ENCODE results near the gene DENND1C.
"Not testable (repeated sequence)": the region's sequence is repeated elsewhere in the genome, so short reads cannot be mapped to it uniquely, and the experiment has no call there.

Gene DENND1C

GRCh38 chr19:6509118-6509971 lies 27.8 kb upstream of the DENND1C start:
- Histone ChIP-seq H3K9ac (ENCODE audit: low read length in 5 of 5) (no peak overlapping the region), H3K4me1 (ENCODE audit: control insufficient read depth in 5 of 5, insufficient read depth in 5 of 5, low read length in 5 of 5) (no peaks in the 10 kb centered on the region), H3K27ac (ENCODE audit: low read depth, low read length) (no peak overlapping the region), H3K4me3 (ENCODE audit: low read depth in 1 of 5, low read length in 5 of 5) (no peak overlapping the region), H3K27me3 (ENCODE audit: control insufficient read depth in 5 of 5, insufficient read depth in 4 of 5, low read length in 5 of 5) (peaks cover 0 to 4% (median 0%) of the 10 kb centered on the region in 5 donors), H3K36me3 (ENCODE audit: control insufficient read depth in 5 of 5, insufficient read depth in 5 of 5, low read length in 5 of 5) (no peaks in the 10 kb centered on the region), H3K9me3 (ENCODE audit: control insufficient read depth in 5 of 5, low read length in 5 of 5) (no peaks in the 10 kb centered on the region)

DNA sequence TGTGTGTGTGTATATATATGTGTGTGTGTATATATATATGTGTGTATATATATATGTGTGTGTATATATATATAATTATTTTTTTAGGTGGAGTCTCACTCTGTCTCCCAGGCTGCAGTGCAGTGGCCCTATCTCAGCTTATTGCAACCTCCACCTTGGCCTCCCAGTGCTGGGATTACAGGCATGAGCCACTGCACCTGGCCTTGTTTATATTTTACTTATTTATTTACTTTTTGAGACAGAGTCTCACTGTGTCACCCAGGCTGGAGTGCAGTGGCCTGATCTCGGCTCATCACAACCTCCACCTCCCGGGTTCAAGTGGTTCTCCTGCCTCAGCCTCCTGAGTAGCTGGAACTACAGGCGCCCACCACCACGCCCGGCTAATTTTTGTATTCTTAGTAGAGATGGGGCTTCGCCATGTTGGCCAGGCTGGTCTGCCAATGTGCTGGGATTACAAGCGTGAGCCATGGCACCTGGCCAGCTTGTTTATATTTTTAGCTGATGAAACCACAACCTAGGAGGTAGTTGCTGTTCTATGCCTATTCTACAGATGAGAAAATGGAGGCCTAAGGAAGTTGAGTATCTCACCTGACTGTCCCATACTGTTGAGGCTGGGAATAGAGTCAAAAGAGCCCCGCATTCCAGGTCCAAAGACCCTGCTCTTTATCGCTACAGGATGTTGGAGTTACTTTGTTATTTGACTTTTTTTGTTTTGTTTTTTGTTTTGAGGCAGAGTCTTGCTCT lies 26.6 kb upstream of the DENND1C start:
- H3K27ac ChIP-seq (ENCODE audit: low read depth, low read length); H3K4me3 ChIP-seq (ENCODE audit: low read depth in 1 of 5, low read length in 5 of 5); H3K27me3 ChIP-seq (ENCODE audit: control insufficient read depth in 5 of 5, insufficient read depth in 4 of 5, low read length in 5 of 5); H3K4me1 ChIP-seq (ENCODE audit: control insufficient read depth in 5 of 5, insufficient read depth in 5 of 5, low read length in 5 of 5); H3K36me3 ChIP-seq (ENCODE audit: control insufficient read depth in 5 of 5, insufficient read depth in 5 of 5, low read length in 5 of 5); H3K9ac ChIP-seq (ENCODE audit: low read length in 5 of 5); H3K9me3 ChIP-seq (ENCODE audit: control insufficient read depth in 5 of 5, low read length in 5 of 5): not testable (repeated sequence)

DNA sequence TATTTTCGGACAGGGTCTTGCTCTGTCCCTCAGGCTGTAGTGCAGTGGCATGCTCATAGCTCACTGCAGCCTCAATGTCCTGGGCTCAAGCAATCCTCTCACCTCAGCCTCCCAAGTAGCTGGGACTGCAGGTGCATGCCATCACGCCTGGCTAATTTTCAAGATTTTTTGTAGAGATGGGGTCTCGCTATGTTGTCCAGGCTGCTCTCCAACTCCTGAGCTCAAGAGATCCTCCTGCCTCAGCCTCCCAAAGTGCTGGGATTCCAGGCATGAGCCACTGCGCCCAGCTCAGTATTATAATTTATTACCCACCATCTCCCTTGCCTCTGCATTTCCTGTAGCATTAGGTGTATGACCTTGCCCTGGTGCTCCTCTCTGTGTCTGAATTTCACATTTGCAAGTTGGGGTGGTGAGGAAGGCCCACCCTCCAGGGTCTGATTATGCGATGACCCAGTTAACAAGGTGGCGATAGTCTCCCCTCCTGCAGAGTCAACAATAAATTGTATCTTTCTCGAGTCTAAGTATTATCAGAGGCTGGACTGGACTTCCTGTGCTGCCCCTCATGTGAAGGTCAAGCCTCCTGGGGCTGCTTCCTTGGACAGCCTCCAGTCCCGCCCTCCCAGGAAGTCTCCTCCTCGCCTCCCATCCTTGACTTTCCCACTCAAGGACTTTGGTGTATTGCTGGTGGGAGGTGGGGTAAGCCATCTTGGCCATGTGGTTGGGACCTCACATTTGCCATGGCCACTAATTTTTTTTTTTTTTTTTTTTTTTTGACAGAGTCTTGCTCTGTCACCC lies 22.0 kb upstream of the DENND1C start:
- Histone ChIP-seq H3K36me3 (ENCODE audit: control insufficient read depth in 5 of 5, insufficient read depth in 5 of 5, low read length in 5 of 5) (no peaks in the 10 kb centered on the region), H3K9ac (ENCODE audit: low read length in 5 of 5) (no peak overlapping the region), H3K4me3 (ENCODE audit: low read depth in 1 of 5, low read length in 5 of 5) (no peak overlapping the region), H3K27ac (ENCODE audit: low read depth, low read length) (no peak overlapping the region), H3K4me1 (ENCODE audit: control insufficient read depth in 5 of 5, insufficient read depth in 5 of 5, low read length in 5 of 5) (peaks cover 0 to 12% (median 6%) of the 10 kb centered on the region in 5 donors), H3K9me3 (ENCODE audit: control insufficient read depth in 5 of 5, low read length in 5 of 5) (no peaks in the 10 kb centered on the region), H3K27me3 (ENCODE audit: control insufficient read depth in 5 of 5, insufficient read depth in 4 of 5, low read length in 5 of 5) (peaks cover 16 to 32% (median 28%) of the 10 kb centered on the region in 5 donors)

DNA sequence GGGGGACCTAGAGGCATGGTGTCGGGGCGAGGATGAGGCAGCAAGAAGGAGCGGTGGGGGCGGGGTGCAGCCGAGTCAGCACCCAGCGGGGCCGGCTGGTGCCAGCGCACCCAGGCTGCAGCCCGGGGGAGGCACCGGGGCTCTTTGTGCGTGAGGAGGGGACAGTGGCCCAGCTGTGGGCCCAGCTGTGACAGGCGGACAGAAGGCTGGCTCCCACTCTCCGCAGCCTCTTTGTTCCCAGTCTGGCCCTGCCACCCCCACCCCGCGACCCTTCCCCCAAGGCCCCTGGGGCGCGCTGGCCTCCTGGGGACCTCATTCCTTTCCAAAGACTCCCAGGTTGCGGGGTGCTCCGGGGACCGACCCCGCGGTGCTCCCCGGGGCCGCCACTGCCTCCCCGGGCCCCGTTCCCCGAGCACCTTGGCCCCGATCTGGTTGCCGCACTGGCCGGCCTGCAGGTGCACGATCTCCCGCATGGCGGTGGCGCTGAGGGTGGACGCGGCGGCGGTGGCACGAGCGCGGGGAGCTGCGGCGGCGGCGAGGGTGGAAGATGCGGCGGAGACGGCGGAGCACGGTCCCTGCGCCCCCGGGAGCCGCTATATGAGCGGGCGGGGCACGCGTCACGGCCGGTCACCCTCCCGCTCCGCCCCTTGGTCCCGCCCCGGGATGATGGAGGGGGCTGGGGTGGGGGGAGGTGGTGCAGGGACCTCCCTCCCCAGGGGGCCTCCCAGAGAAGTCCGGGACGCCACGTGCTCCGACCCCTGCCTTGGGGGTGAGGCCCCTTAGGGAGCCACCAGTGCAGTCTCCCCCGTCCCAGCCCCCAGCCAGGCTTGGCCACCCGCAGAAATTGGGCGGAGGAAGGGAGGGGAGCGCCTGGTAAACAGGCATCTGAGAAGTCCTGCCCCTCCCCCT lies 20.4 kb upstream of the DENND1C start, which contains the start of gene TUBB4A:
Gene TUBB4A (minus strand): TSS at position 570 of the 909 bp plus-strand sequence. CDS start 97 bp downstream, at position 473.
- no peak within 1 kb of the TSS for H3K9ac ChIP-seq (ENCODE audit: low read length in 5 of 5)
- H3K27ac ChIP-seq (ENCODE audit: low read depth, low read length): no peak within 1 kb of the TSS

DNA sequence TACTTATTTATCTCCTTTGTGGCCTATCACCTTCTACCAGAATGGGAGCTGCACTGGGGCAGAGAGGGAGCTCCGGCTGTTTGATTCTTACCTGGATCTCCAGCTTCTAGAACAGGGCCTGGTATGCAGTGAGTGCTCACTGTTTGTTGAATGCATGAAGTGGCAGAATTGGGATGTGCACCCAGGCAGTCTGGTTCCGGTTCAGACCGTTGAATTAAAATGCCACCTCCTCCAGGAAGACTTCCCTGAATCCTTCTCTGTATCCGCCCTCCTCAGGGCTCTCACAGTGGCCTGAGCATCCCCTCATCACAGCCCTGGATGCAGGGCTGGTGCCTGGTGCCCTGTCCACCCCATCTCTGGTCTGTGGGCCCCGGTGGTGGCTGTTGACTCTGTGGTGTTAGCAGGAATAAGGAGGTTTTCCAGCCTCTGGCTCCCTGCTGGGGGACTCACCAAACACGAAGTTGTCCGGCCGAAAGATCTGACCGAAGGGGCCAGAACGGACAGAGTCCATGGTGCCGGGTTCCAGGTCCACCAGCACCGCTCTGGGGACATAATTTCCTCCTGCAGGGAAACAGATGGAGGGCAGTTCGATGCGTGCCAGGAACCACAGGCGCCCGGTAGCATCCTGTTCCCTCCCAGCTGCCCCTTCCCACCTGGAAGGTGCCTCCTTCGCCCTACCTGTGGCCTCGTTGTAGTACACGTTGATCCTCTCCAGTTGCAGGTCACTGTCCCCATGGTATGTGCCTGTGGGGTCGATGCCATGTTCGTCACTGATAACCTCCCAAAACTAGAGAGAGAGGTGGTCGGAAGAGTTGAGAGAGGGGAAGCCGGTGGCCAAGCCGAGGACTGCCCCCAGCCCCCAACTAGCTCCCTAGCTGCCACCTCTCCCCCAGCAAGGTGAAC lies 19.5 kb upstream of the DENND1C start:
- H3K4me1 ChIP-seq (ENCODE audit: control insufficient read depth in 5 of 5, insufficient read depth in 5 of 5, low read length in 5 of 5): peaks cover 0 to 12% (median 6%) of the 10 kb centered on the region in 5 donors
- H3K36me3 ChIP-seq (ENCODE audit: control insufficient read depth in 5 of 5, insufficient read depth in 5 of 5, low read length in 5 of 5): no peaks in the 10 kb centered on the region
- H3K27ac ChIP-seq (ENCODE audit: low read depth, low read length): no peak overlapping the region
- peaks cover 16 to 32% (median 28%) of the 10 kb centered on the region in 5 donors for H3K27me3 ChIP-seq (ENCODE audit: control insufficient read depth in 5 of 5, insufficient read depth in 4 of 5, low read length in 5 of 5)
- peak overlapping the region in 1 of 5 donors; percentile 51 for H3K4me3 ChIP-seq (ENCODE audit: low read depth in 1 of 5, low read length in 5 of 5)
- no peaks in the 10 kb centered on the region for H3K9me3 ChIP-seq (ENCODE audit: control insufficient read depth in 5 of 5, low read length in 5 of 5)
- H3K9ac ChIP-seq (ENCODE audit: low read length in 5 of 5): no peak overlapping the region

More for the DNA sequence above, 20.4 kb upstream of the DENND1C start, which contains the start of gene TUBB4A:
- no peaks in the 10 kb centered on the region for H3K36me3 ChIP-seq (ENCODE audit: control insufficient read depth in 5 of 5, insufficient read depth in 5 of 5, low read length in 5 of 5)
- peaks cover 0 to 12% (median 6%) of the 10 kb centered on the region in 5 donors for H3K4me1 ChIP-seq (ENCODE audit: control insufficient read depth in 5 of 5, insufficient read depth in 5 of 5, low read length in 5 of 5)
- peaks cover 16 to 32% (median 28%) of the 10 kb centered on the region in 5 donors for H3K27me3 ChIP-seq (ENCODE audit: control insufficient read depth in 5 of 5, insufficient read depth in 4 of 5, low read length in 5 of 5)
- H3K9me3 ChIP-seq (ENCODE audit: control insufficient read depth in 5 of 5, low read length in 5 of 5): no peaks in the 10 kb centered on the region
- H3K4me3 ChIP-seq (ENCODE audit: low read depth in 1 of 5, low read length in 5 of 5): peak within 1 kb of the TSS in 2 of 5 donors; percentile 18 to 51

DNA sequence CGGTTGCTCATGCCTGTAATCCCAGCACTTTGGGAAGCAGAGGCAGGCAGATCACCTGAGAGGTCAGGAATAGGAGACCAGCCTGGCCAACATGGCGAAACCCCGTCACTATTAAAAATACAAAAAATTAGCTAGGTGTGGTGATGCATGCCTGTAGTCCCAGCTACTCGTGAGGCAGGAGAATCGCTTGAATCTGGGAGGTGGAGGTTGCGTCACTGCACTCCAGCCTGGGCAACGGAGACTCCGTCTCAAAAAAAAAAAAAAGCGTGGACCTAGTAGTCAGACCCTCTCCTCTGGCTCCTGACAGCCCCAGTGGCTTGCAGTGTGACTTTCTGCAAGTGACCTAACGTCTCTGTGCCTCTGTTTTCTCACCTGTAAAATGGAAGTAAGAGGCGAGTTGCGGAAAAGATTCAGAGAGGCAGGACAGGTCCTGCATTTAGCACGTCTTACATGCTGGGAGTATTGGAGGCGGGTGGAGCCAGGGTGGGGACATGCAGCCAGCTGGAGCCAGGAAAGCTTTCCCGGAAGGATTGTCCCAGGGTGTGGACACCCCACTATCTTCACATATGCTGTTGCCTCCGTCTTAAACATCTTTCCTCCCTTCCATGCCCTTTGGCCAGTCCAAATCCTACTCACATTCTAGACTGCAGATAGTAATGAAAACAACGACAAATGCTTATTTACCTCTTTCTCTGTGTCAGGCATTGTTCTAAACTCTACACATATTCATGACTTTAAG lies 17.6 kb upstream of the DENND1C start:
- Histone ChIP-seq H3K9me3 (ENCODE audit: control insufficient read depth in 5 of 5, low read length in 5 of 5) (no peaks in the 10 kb centered on the region), H3K4me3 (ENCODE audit: low read depth in 1 of 5, low read length in 5 of 5) (no peak overlapping the region), H3K36me3 (ENCODE audit: control insufficient read depth in 5 of 5, insufficient read depth in 5 of 5, low read length in 5 of 5) (no peaks in the 10 kb centered on the region), H3K27ac (ENCODE audit: low read depth, low read length) (no peak overlapping the region), H3K27me3 (ENCODE audit: control insufficient read depth in 5 of 5, insufficient read depth in 4 of 5, low read length in 5 of 5) (peaks cover 16 to 35% (median 26%) of the 10 kb centered on the region in 5 donors), H3K9ac (ENCODE audit: low read length in 5 of 5) (no peak overlapping the region), H3K4me1 (ENCODE audit: control insufficient read depth in 5 of 5, insufficient read depth in 5 of 5, low read length in 5 of 5) (peaks cover 0 to 12% (median 6%) of the 10 kb centered on the region in 5 donors)

DNA sequence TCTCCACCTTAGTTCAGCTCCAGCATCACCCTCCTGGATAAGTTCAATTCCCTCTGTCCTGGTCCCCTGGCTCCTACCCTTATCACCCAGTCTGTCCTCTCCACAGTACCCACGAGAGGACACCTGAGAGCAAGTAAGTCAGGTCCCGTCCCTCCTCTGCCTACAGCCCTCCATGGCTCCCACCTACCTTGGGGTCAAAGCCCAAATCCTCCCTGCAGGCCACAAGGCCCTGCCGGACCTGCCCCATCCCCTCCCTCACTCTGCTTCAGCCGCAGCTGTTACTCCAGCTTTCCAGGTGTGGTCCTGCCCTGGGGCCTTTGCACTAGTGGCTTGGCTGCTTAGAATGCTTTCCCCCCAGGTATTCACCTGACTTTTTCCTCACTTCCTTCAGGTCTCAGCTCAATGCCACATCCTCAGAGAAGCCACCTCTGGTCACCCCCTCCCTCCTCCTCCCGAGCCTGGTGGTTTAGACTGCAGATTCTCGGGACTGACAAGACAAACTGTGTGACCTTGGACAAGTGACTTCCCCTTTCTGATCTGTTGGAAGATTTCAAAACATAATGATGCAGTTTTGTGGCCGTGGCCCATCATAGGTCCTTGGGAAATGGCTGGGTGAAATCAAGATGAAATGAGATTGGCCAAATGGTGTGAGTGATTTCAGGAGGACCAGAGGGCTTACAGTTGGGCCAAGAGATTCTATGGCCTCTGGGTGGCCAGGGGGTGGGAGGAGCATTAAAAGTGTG lies 16.9 kb upstream of the DENND1C start:
- Histone ChIP-seq H3K27me3 (ENCODE audit: control insufficient read depth in 5 of 5, insufficient read depth in 4 of 5, low read length in 5 of 5) (peaks cover 16 to 30% (median 24%) of the 10 kb centered on the region in 5 donors), H3K9me3 (ENCODE audit: control insufficient read depth in 5 of 5, low read length in 5 of 5) (no peaks in the 10 kb centered on the region), H3K27ac (ENCODE audit: low read depth, low read length) (no peak overlapping the region), H3K4me1 (ENCODE audit: control insufficient read depth in 5 of 5, insufficient read depth in 5 of 5, low read length in 5 of 5) (peaks cover 0 to 12% (median 6%) of the 10 kb centered on the region in 5 donors), H3K4me3 (ENCODE audit: low read depth in 1 of 5, low read length in 5 of 5) (no peak overlapping the region), H3K36me3 (ENCODE audit: control insufficient read depth in 5 of 5, insufficient read depth in 5 of 5, low read length in 5 of 5) (no peaks in the 10 kb centered on the region), H3K9ac (ENCODE audit: low read length in 5 of 5) (no peak overlapping the region)

Measured in subcutaneous abdominal adipose tissue (tissue), 5 donors.